ENCODE results near the gene FUT8. TPM values are rescaled to one million over a fixed set of nuclear protein-coding genes. Genes with fewer than 3 reads are reported as not detected.

The FUT8 gene
- total and polyA plus RNA-seq, 2 experiments from 2014 or later: 26.6 to 67.5 TPM

- H3K4me3 ChIP-seq: no peak overlapping the region
- peaks cover 10% of the 10 kb centered on the region for H3K9me3 ChIP-seq (ENCODE audit: low read depth)
- no peaks in the 10 kb centered on the region for H3K36me3 ChIP-seq (replicated peaks; ENCODE audit: insufficient read depth, low read depth)
- no peak for DNase-seq (ENCODE audit: low spot score)
- H4K20me1 ChIP-seq (ENCODE audit: insufficient read depth, poor library complexity, severe bottlenecking): no peaks in the 10 kb centered on the region
- no peak overlapping the region for H3K27ac ChIP-seq
- H2AFZ ChIP-seq: no peak overlapping the region
- H3K4me2 ChIP-seq: no peak overlapping the region
- H3K79me2 ChIP-seq: no peaks in the 10 kb centered on the region
- H3K9me2 ChIP-seq (replicated peaks; ENCODE audit: insufficient read depth): no peaks in the 10 kb centered on the region
- H3K27me3 ChIP-seq: no peaks in the 10 kb centered on the region
- 52% methylated on average over 3 of the region's 3 CpGs for WGBS (ENCODE audit: low lambda C conversion rate, missing lambda C conversion rate)
- no peaks in the 10 kb centered on the region for H3K4me1 ChIP-seq (ENCODE audit: insufficient read depth)
- TF ChIP-seq EZH2 (IDR thresholded peaks at IDR 0.05; ENCODE audit: borderline replicate concordance) (no peak), EZH2phosphoT487 (IDR thresholded peaks at IDR 0.05; ENCODE audit: low read depth, severe bottlenecking, unreplicated experiment) (no peak), CTCF (IDR thresholded peaks at IDR 0.05; ENCODE audit: poor library complexity) (no peak)
Observed at GRCh38 chr14:65723348-65723747, 310.8 kb downstream of the FUT8 start.

DNA sequence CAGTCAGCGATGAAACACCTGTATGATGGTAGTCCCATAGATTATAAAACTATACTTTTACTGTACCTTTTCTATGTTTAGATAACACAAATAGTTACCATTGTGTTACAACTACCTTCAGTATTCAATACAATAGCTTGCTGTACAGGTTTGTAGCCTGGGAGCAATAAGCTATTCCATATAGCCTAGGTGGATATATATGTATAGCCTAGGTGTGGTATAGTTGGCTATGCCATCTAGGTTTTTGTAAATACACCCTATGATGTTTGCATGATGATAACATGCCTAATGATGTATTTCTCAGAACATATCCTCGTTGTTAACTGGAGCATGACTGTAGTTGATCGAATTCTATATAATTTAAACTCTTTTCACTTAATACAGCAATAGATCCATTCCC is 316.1 kb downstream of the FUT8 start:
- no peak overlapping the region for H3K27ac ChIP-seq
- DNase-seq (ENCODE audit: low spot score): no peak
- TF ChIP-seq EZH2 (IDR thresholded peaks at IDR 0.05; ENCODE audit: borderline replicate concordance) (no peak), CTCF (IDR thresholded peaks at IDR 0.05; ENCODE audit: poor library complexity) (no peak), EZH2phosphoT487 (IDR thresholded peaks at IDR 0.05; ENCODE audit: low read depth, severe bottlenecking, unreplicated experiment) (no peak)
- H3K36me3 ChIP-seq (replicated peaks; ENCODE audit: insufficient read depth, low read depth): no peaks in the 10 kb centered on the region
- H3K4me1 ChIP-seq (ENCODE audit: insufficient read depth): no peaks in the 10 kb centered on the region
- H3K4me3 ChIP-seq: no peak overlapping the region
- no peaks in the 10 kb centered on the region for H3K27me3 ChIP-seq
- H3K9me3 ChIP-seq (ENCODE audit: low read depth): no peaks in the 10 kb centered on the region
- no peaks in the 10 kb centered on the region for H3K79me2 ChIP-seq
- H4K20me1 ChIP-seq (ENCODE audit: insufficient read depth, poor library complexity, severe bottlenecking): no peaks in the 10 kb centered on the region
- H2AFZ ChIP-seq: no peak overlapping the region
- H3K4me2 ChIP-seq: no peak overlapping the region
- 95% methylated on average over 3 of the region's 3 CpGs for whole genome bisulfite sequencing (ENCODE audit: low lambda C conversion rate, missing lambda C conversion rate)
- H3K9me2 ChIP-seq (replicated peaks; ENCODE audit: insufficient read depth): no peaks in the 10 kb centered on the region

GRCh38 chr14:65729566-65729965 is 317.0 kb downstream of the FUT8 start:
- no peaks in the 10 kb centered on the region for H3K9me3 ChIP-seq (ENCODE audit: low read depth)
- no peak overlapping the region for H3K4me2 ChIP-seq
- no peak for DNase-seq (ENCODE audit: low spot score)
- no peak overlapping the region for H3K4me3 ChIP-seq
- TF ChIP-seq CTCF (IDR thresholded peaks at IDR 0.05; ENCODE audit: poor library complexity): no peak
- no peak for TF ChIP-seq EZH2 (IDR thresholded peaks at IDR 0.05; ENCODE audit: borderline replicate concordance)
- TF ChIP-seq EZH2phosphoT487 (IDR thresholded peaks at IDR 0.05; ENCODE audit: low read depth, severe bottlenecking, unreplicated experiment): no peak
- H3K27ac ChIP-seq: no peak overlapping the region
- no peaks in the 10 kb centered on the region for H3K4me1 ChIP-seq (ENCODE audit: insufficient read depth)
- H4K20me1 ChIP-seq (ENCODE audit: insufficient read depth, poor library complexity, severe bottlenecking): no peaks in the 10 kb centered on the region
- H3K27me3 ChIP-seq: no peaks in the 10 kb centered on the region
- H3K9me2 ChIP-seq (replicated peaks; ENCODE audit: insufficient read depth): no peaks in the 10 kb centered on the region
- 84% methylated on average over 5 of the region's 5 CpGs for WGBS (ENCODE audit: low lambda C conversion rate, missing lambda C conversion rate)
- H3K36me3 ChIP-seq (replicated peaks; ENCODE audit: insufficient read depth, low read depth): no peaks in the 10 kb centered on the region
- H3K79me2 ChIP-seq: no peaks in the 10 kb centered on the region
- no peak overlapping the region for H2AFZ ChIP-seq

Data from hepatocyte (in vitro differentiated cells).